CD4-positive, CD25-positive, alpha-beta regulatory T cell (primary cell): ENCODE results near the gene RET. TPM values are rescaled to one million over a fixed set of nuclear protein-coding genes. Genes with fewer than 3 reads are reported as not detected.

Experiments
- ATAC-seq, 2 donors: fragments of 150-1000 bp; cut with Tn5 transposase; one replicate each; pipeline ENCODE4 v1.10.0; 2021; ENCODE audit warnings: low read depth in 2 of 2, moderate number of reproducible peaks in 2 of 2, moderate library complexity in 1 of 2
- DNase-seq, 3 donors: peaks; one replicate each; pipeline versions ENCODE4 v3.0.0 to v3.0.0-alpha.2; 2012 to 2022; ENCODE audit warnings: mixed read lengths in 1 of 3
- H3K27ac ChIP-seq: one replicate; pipeline ENCODE4 v1.7.0; 2013; ENCODE audit warnings: mild to moderate bottlenecking, low read length; ENCODE audit not compliant: insufficient read depth, poor library complexity, severe bottlenecking
- H3K27me3 ChIP-seq: one replicate; pipeline ENCODE4 v1.7.0; 2013; ENCODE audit warnings: low read length; ENCODE audit not compliant: control insufficient read depth, insufficient read depth
- H3K36me3 ChIP-seq: one replicate; pipeline ENCODE4 v1.7.0; 2013; ENCODE audit warnings: mild to moderate bottlenecking, low read length, moderate library complexity; ENCODE audit not compliant: control insufficient read depth, insufficient read depth
- H3K4me1 ChIP-seq: 2 replicates; pipeline ENCODE4 v1.7.0; 2013; ENCODE audit warnings: mild to moderate bottlenecking, low read length; ENCODE audit not compliant: insufficient read depth, control insufficient read depth, poor library complexity, severe bottlenecking
- H3K4me3 ChIP-seq: one replicate; pipeline ENCODE4 v1.7.0; 2013; ENCODE audit warnings: low read depth, mild to moderate bottlenecking, low read length, moderate library complexity
- H3K9me3 ChIP-seq, 2 experiments: 1 replicate in 1 of 2; 2 replicates in 1 of 2; pipeline ENCODE4 v1.7.0; 2013; ENCODE audit warnings: low read length in 2 of 2, mild to moderate bottlenecking in 1 of 2, moderate library complexity in 1 of 2; ENCODE audit not compliant: control insufficient read depth in 2 of 2
- H3K27ac Mint-ChIP-seq, 3 donors: one replicate each; pipeline ENCODE4 v1.8.0; 2020 to 2022; ENCODE audit warnings: mild to moderate bottlenecking in 3 of 3, mixed read lengths in 3 of 3, moderate library complexity in 2 of 3
- H3K27me3 Mint-ChIP-seq: one replicate; pipeline ENCODE4 v1.8.0; 2022; ENCODE audit warnings: mild to moderate bottlenecking, mixed read lengths
- H3K36me3 Mint-ChIP-seq: one replicate; pipeline ENCODE4 v1.8.0; 2020; ENCODE audit warnings: mixed read lengths
- H3K4me1 Mint-ChIP-seq, 4 donors: one replicate each; pipeline ENCODE4 v1.8.0; 2020 to 2022; ENCODE audit warnings: mixed read lengths in 4 of 4, mild to moderate bottlenecking in 1 of 4
- H3K4me3 Mint-ChIP-seq, 4 donors: one replicate each; pipeline ENCODE4 v1.8.0; 2020 to 2022; ENCODE audit warnings: mild to moderate bottlenecking in 4 of 4, mixed read lengths in 4 of 4, moderate library complexity in 3 of 4
- H3K9me3 Mint-ChIP-seq, 7 donors: one replicate each; pipeline ENCODE4 v1.8.0; 2020 to 2022; ENCODE audit warnings: mixed read lengths in 7 of 7, mild to moderate bottlenecking in 3 of 7, moderate library complexity in 2 of 7
- polyA plus RNA-seq, 4 donors: library from polyadenylated mRNA; unstranded; fragments of 300-500 nt; fragmentation: Illumina TruSeq; gene quantifications; one replicate each; pipeline ENCODE4 v1.2.3, GENCODE V29; 2021
- total RNA-seq: library from RNA; stranded (reverse); gene quantifications from one replicate; pipeline ENCODE4 v1.2.3, GENCODE V29; 2022

The RET gene
- total and polyA plus RNA-seq, 5 donors from 2014 or later, result 0.37 TPM; not detected in 4

- no peak overlapping the region for H3K4me3 ChIP-seq
- H3K4me1 Mint-ChIP-seq, result peaks cover 0 to 7% (median 2%) of the 10 kb centered on the region in 4 donors
- peaks cover 23% of the 10 kb centered on the region for H3K27me3 Mint-ChIP-seq
- no peaks in the 10 kb centered on the region for H3K36me3 ChIP-seq
- H3K27ac ChIP-seq, result no peak overlapping the region
- peaks cover 9% of the 10 kb centered on the region for H3K4me1 ChIP-seq
- no peak overlapping the region for H3K27ac Mint-ChIP-seq
- no peaks in the 10 kb centered on the region for H3K9me3 Mint-ChIP-seq
- no peaks in the 10 kb centered on the region for H3K36me3 Mint-ChIP-seq
- H3K9me3 ChIP-seq, result no peaks in the 10 kb centered on the region
- ATAC-seq (no peak), DNase-seq (no peak)
- no peaks in the 10 kb centered on the region for H3K27me3 ChIP-seq
- H3K4me3 Mint-ChIP-seq, result no peak overlapping the region
Observed at GRCh38 chr10:43100366-43100765, 23.5 kb downstream of the RET start.

GRCh38 chr10:43102063-43102828 is 25.4 kb downstream of the RET start:
- Mint-ChIP-seq H3K27ac (no peak overlapping the region), H3K36me3 (no peaks in the 10 kb centered on the region), H3K4me1 (peaks cover 0 to 18% (median 2%) of the 10 kb centered on the region in 4 donors), H3K27me3 (peaks cover 21% of the 10 kb centered on the region), H3K4me3 (peak overlapping the region in 3 of 4 donors; percentile 7 to 85 (median 10)), H3K9me3 (no peaks in the 10 kb centered on the region)
- no peak overlapping the region for H3K27ac ChIP-seq
- H3K27me3 ChIP-seq, result no peaks in the 10 kb centered on the region
- DNase-seq (no peak), ATAC-seq (no peak)
- H3K36me3 ChIP-seq, result no peaks in the 10 kb centered on the region
- no peak overlapping the region for H3K4me3 ChIP-seq
- H3K9me3 ChIP-seq, result no peaks in the 10 kb centered on the region
- peaks cover 14% of the 10 kb centered on the region for H3K4me1 ChIP-seq

GRCh38 chr10:43105102-43105955 is 28.5 kb downstream of the RET start:
- Mint-ChIP-seq H3K4me1 (peaks cover 0 to 21% (median 2%) of the 10 kb centered on the region in 4 donors), H3K27ac (no peak overlapping the region), H3K27me3 (peaks cover 21% of the 10 kb centered on the region), H3K4me3 (peak overlapping the region; percentile 32 to 85 (median 75)), H3K36me3 (no peaks in the 10 kb centered on the region), H3K9me3 (no peaks in the 10 kb centered on the region)
- DNase-seq (peak; percentile 66 to 74 (median 73)), ATAC-seq (peak; percentile 90 to 92)
- Histone ChIP-seq H3K27ac (no peak overlapping the region), H3K36me3 (no peaks in the 10 kb centered on the region), H3K27me3 (no peaks in the 10 kb centered on the region), H3K4me1 (peaks cover 14% of the 10 kb centered on the region), H3K9me3 (no peaks in the 10 kb centered on the region), H3K4me3 (peak overlapping the region; percentile 57)

GRCh38 chr10:43105956-43106229 is 29.0 kb downstream of the RET start:
- H3K4me1 ChIP-seq, result peaks cover 14% of the 10 kb centered on the region
- Mint-ChIP-seq H3K4me3 (peak overlapping the region in 1 of 4 donors; percentile 52), H3K27me3 (peaks cover 21% of the 10 kb centered on the region), H3K36me3 (no peaks in the 10 kb centered on the region), H3K9me3 (no peaks in the 10 kb centered on the region), H3K27ac (no peak overlapping the region), H3K4me1 (peaks cover 0 to 21% (median 2%) of the 10 kb centered on the region in 4 donors)
- no peaks in the 10 kb centered on the region for H3K27me3 ChIP-seq
- no peak overlapping the region for H3K4me3 ChIP-seq
- no peaks in the 10 kb centered on the region for H3K36me3 ChIP-seq
- no peaks in the 10 kb centered on the region for H3K9me3 ChIP-seq
- ATAC-seq (no peak), DNase-seq (no peak)
- H3K27ac ChIP-seq, result no peak overlapping the region

- DNase-seq, result no peak
- Histone ChIP-seq H3K4me1 (peaks cover 14% of the 10 kb centered on the region), H3K9me3 (no peaks in the 10 kb centered on the region), H3K4me3 (no peak overlapping the region), H3K27me3 (no peaks in the 10 kb centered on the region), H3K27ac (no peak overlapping the region), H3K36me3 (no peaks in the 10 kb centered on the region)
- H3K27me3 Mint-ChIP-seq, result peaks cover 18% of the 10 kb centered on the region
- H3K4me3 Mint-ChIP-seq, result peak overlapping the region in 2 of 4 donors; percentile 59 to 63
- peaks cover 0 to 21% (median 2%) of the 10 kb centered on the region in 4 donors for H3K4me1 Mint-ChIP-seq
- ATAC-seq, result no peak
- H3K27ac Mint-ChIP-seq, result peak overlapping the region in 2 of 3 donors; percentile 31 to 60
- no peaks in the 10 kb centered on the region for H3K9me3 Mint-ChIP-seq
- no peaks in the 10 kb centered on the region for H3K36me3 Mint-ChIP-seq
Observed at GRCh38 chr10:43106256-43107091, 29.6 kb downstream of the RET start.

GRCh38 chr10:43108951-43109350 is 32.1 kb downstream of the RET start:
- no peaks in the 10 kb centered on the region for H3K9me3 Mint-ChIP-seq
- H3K27ac Mint-ChIP-seq, result no peak overlapping the region
- no peak for DNase-seq
- Histone ChIP-seq H3K4me3 (no peak overlapping the region), H3K4me1 (peaks cover 14% of the 10 kb centered on the region), H3K36me3 (no peaks in the 10 kb centered on the region), H3K9me3 (no peaks in the 10 kb centered on the region), H3K27me3 (no peaks in the 10 kb centered on the region), H3K27ac (no peak overlapping the region)
- H3K27me3 Mint-ChIP-seq, result peaks cover 9% of the 10 kb centered on the region
- H3K4me1 Mint-ChIP-seq, result peaks cover 0 to 15% (median 0%) of the 10 kb centered on the region in 4 donors
- H3K36me3 Mint-ChIP-seq, result no peaks in the 10 kb centered on the region
- H3K4me3 Mint-ChIP-seq, result no peak overlapping the region
- no peak for ATAC-seq

- no peaks in the 10 kb centered on the region for H3K9me3 Mint-ChIP-seq
- DNase-seq (peak in 1 of 3 donors; percentile 18), ATAC-seq (no peak)
- H3K27ac ChIP-seq, result no peak overlapping the region
- no peak overlapping the region for H3K27ac Mint-ChIP-seq
- no peaks in the 10 kb centered on the region for H3K27me3 ChIP-seq
- H3K4me3 ChIP-seq, result no peak overlapping the region
- peaks cover 10% of the 10 kb centered on the region for H3K4me1 ChIP-seq
- H3K9me3 ChIP-seq, result no peaks in the 10 kb centered on the region
- H3K4me3 Mint-ChIP-seq, result no peak overlapping the region
- no peaks in the 10 kb centered on the region for H3K36me3 ChIP-seq
- no peaks in the 10 kb centered on the region for H3K36me3 Mint-ChIP-seq
- peaks cover 0 to 14% (median 0%) of the 10 kb centered on the region in 4 donors for H3K4me1 Mint-ChIP-seq
- peaks cover 9% of the 10 kb centered on the region for H3K27me3 Mint-ChIP-seq
Observed at GRCh38 chr10:43109671-43110249, 32.9 kb downstream of the RET start.
